ENCODE measurements around the gene TMEM92.
"Not testable (repeated sequence)": the region's sequence is repeated elsewhere in the genome, so short reads cannot be mapped to it uniquely, and the experiment has no call there.

TMEM92 gene

GRCh38 chr17:50312308-50312707, 38.0 kb downstream of the TMEM92 start:
- no peaks in the 10 kb centered on the region for H3F3A ChIP-seq (ENCODE audit: low read depth)
- no peaks in the 10 kb centered on the region for H3K4me1 ChIP-seq (ENCODE audit: insufficient read depth, low read length, poor library complexity, severe bottlenecking)
- no peaks in the 10 kb centered on the region for H3K27me3 ChIP-seq (ENCODE audit: insufficient read depth, low read length, poor library complexity, severe bottlenecking)
- no peaks in the 10 kb centered on the region for H3K36me3 ChIP-seq (ENCODE audit: insufficient read depth, low read length)
- H3K9me3 ChIP-seq (ENCODE audit: insufficient read depth, low read depth, low read length), result no peaks in the 10 kb centered on the region
- H3K79me2 ChIP-seq (ENCODE audit: insufficient read depth, low read length), result no peaks in the 10 kb centered on the region
- no peak overlapping the region for H3K4me2 ChIP-seq (ENCODE audit: low read depth, low read length, poor library complexity, severe bottlenecking)
- H3K9me2 ChIP-seq (replicated peaks; ENCODE audit: low read depth, low read length), result no peaks in the 10 kb centered on the region
- no peak for TF ChIP-seq CTCF (conservative IDR thresholded peaks at IDR 0.05; ENCODE audit: low read length)
- no peak for TF ChIP-seq EZH2phosphoT487 (IDR thresholded peaks at IDR 0.05; ENCODE audit: borderline replicate concordance)
- H3K4me3 ChIP-seq (ENCODE audit: low read length, poor library complexity, severe bottlenecking), result no peak overlapping the region
- no peak overlapping the region for H3K9ac ChIP-seq (ENCODE audit: low read depth, low read length, poor library complexity, severe bottlenecking)
- no peak overlapping the region for H2AFZ ChIP-seq (ENCODE audit: low read length)
- H4K20me1 ChIP-seq (ENCODE audit: insufficient read depth, low read length, poor library complexity, severe bottlenecking), result no peaks in the 10 kb centered on the region

- TF ChIP-seq EZH2phosphoT487 (IDR thresholded peaks at IDR 0.05; ENCODE audit: borderline replicate concordance), result no peak
- Histone ChIP-seq H3K9me3 (ENCODE audit: insufficient read depth, low read depth, low read length) (no peaks in the 10 kb centered on the region), H3K27me3 (ENCODE audit: insufficient read depth, low read length, poor library complexity, severe bottlenecking) (no peaks in the 10 kb centered on the region), H3K4me2 (ENCODE audit: low read depth, low read length, poor library complexity, severe bottlenecking) (no peak overlapping the region), H3F3A (ENCODE audit: low read depth) (no peaks in the 10 kb centered on the region), H3K36me3 (ENCODE audit: insufficient read depth, low read length) (no peaks in the 10 kb centered on the region), H2AFZ (ENCODE audit: low read length) (no peak overlapping the region), H3K79me2 (ENCODE audit: insufficient read depth, low read length) (no peaks in the 10 kb centered on the region), H3K4me1 (ENCODE audit: insufficient read depth, low read length, poor library complexity, severe bottlenecking) (no peaks in the 10 kb centered on the region), H3K9me2 (replicated peaks; ENCODE audit: low read depth, low read length) (no peaks in the 10 kb centered on the region), H3K9ac (ENCODE audit: low read depth, low read length, poor library complexity, severe bottlenecking) (no peak overlapping the region), H4K20me1 (ENCODE audit: insufficient read depth, low read length, poor library complexity, severe bottlenecking) (no peaks in the 10 kb centered on the region), H3K4me3 (ENCODE audit: low read length, poor library complexity, severe bottlenecking) (no peak overlapping the region)
Measured at GRCh38 chr17:50314456-50315011, 40.3 kb downstream of the TMEM92 start.

GRCh38 chr17:50316016-50316587, 41.8 kb downstream of the TMEM92 start:
- TF ChIP-seq EZH2phosphoT487 (IDR thresholded peaks at IDR 0.05; ENCODE audit: borderline replicate concordance), result no peak
- TF ChIP-seq CTCF (conservative IDR thresholded peaks at IDR 0.05; ENCODE audit: low read length), result no peak
- Histone ChIP-seq H3K36me3 (ENCODE audit: insufficient read depth, low read length) (no peaks in the 10 kb centered on the region), H4K20me1 (ENCODE audit: insufficient read depth, low read length, poor library complexity, severe bottlenecking) (no peaks in the 10 kb centered on the region), H3K27me3 (ENCODE audit: insufficient read depth, low read length, poor library complexity, severe bottlenecking) (no peaks in the 10 kb centered on the region), H3K4me1 (ENCODE audit: insufficient read depth, low read length, poor library complexity, severe bottlenecking) (no peaks in the 10 kb centered on the region), H3K9me3 (ENCODE audit: insufficient read depth, low read depth, low read length) (no peaks in the 10 kb centered on the region), H2AFZ (ENCODE audit: low read length) (no peak overlapping the region), H3K4me2 (ENCODE audit: low read depth, low read length, poor library complexity, severe bottlenecking) (no peak overlapping the region), H3K4me3 (ENCODE audit: low read length, poor library complexity, severe bottlenecking) (no peak overlapping the region), H3K9ac (ENCODE audit: low read depth, low read length, poor library complexity, severe bottlenecking) (no peak overlapping the region), H3K9me2 (replicated peaks; ENCODE audit: low read depth, low read length) (no peaks in the 10 kb centered on the region), H3K79me2 (ENCODE audit: insufficient read depth, low read length) (no peaks in the 10 kb centered on the region), H3F3A (ENCODE audit: low read depth) (no peaks in the 10 kb centered on the region)

GRCh38 chr17:50316660-50317059, 42.4 kb downstream of the TMEM92 start:
- H3K4me1 ChIP-seq (ENCODE audit: insufficient read depth, low read length, poor library complexity, severe bottlenecking); H3K36me3 ChIP-seq (ENCODE audit: insufficient read depth, low read length): not testable (repeated sequence)

More at GRCh38 chr17:50316660-50317059, 42.4 kb downstream of the TMEM92 start:
- not testable (repeated sequence) for H2AFZ ChIP-seq (ENCODE audit: low read length); H4K20me1 ChIP-seq (ENCODE audit: insufficient read depth, low read length, poor library complexity, severe bottlenecking); H3K9ac ChIP-seq (ENCODE audit: low read depth, low read length, poor library complexity, severe bottlenecking); H3F3A ChIP-seq (ENCODE audit: low read depth); H3K4me2 ChIP-seq (ENCODE audit: low read depth, low read length, poor library complexity, severe bottlenecking); H3K79me2 ChIP-seq (ENCODE audit: insufficient read depth, low read length); H3K27me3 ChIP-seq (ENCODE audit: insufficient read depth, low read length, poor library complexity, severe bottlenecking); H3K9me3 ChIP-seq (ENCODE audit: insufficient read depth, low read depth, low read length); H3K9me2 ChIP-seq (replicated peaks; ENCODE audit: low read depth, low read length); H3K4me3 ChIP-seq (ENCODE audit: low read length, poor library complexity, severe bottlenecking)

All from Loucy (cell line).